Adrenal gland (tissue), 12 donors: ENCODE results near the gene MLST8. TPM values are rescaled to one million over a fixed set of nuclear protein-coding genes. Genes with fewer than 3 reads are reported as not detected.

Experiments used
- DNase-seq, 7 donors: peaks; one replicate each; pipeline ENCODE4 v3.0.0-alpha.2; 2019 to 2020
- H3K27ac ChIP-seq, 5 donors: fragments of 200-600 bp; sonication (generic) in 4 of 5; 1 replicate in 3 of 5; 2 replicates in 2 of 5; pipeline versions ENCODE4 v1.5.1 to v1.8.0; 2016 to 2020; ENCODE audit warnings: mild to moderate bottlenecking in 1 of 5
- H3K27me3 ChIP-seq: fragments of 200-600 bp; 2 replicates; pipeline ENCODE4 v1.8.0; 2021
- H3K36me3 ChIP-seq, 2 donors: fragments of 200-600 bp; replicated peaks in 1 of 2; 1 replicate in 1 of 2; 2 replicates in 1 of 2; pipeline versions ENCODE4 v1.5.1 to v1.8.0; 2018 to 2022
- H3K4me1 ChIP-seq, 2 donors: fragments of 200-600 bp; replicated peaks in 1 of 2; 1 replicate in 1 of 2; 2 replicates in 1 of 2; pipeline versions ENCODE4 v1.5.1 to v1.8.0; 2018 to 2021
- H3K4me3 ChIP-seq, 4 donors: fragments of 200-600 bp; sonication (generic) in 3 of 4; one replicate each; pipeline ENCODE4 v1.5.1; 2016 to 2018
- H3K9me3 ChIP-seq, 3 donors: fragments of 200-600 bp; sonication (generic) in 1 of 3; replicated peaks in 1 of 3; 1 replicate in 2 of 3; 2 replicates in 1 of 3; pipeline versions ENCODE4 v1.5.1 to v1.8.0; 2016 to 2021
- CTCF ChIP-seq, 6 experiments: fragments of 450-650 bp in 4 of 6; fragments of 200-600 bp in 2 of 6; sonication (generic) in 1 of 6; IDR thresholded peaks; 1 replicate in 5 of 6; 2 replicates in 1 of 6; pipeline versions ENCODE4 v1.5.1 to v1.8.0; 2016 to 2021; ENCODE audit warnings: antibody characterized with exemption in 6 of 6, mild to moderate bottlenecking in 2 of 6, moderate library complexity in 1 of 6
- POLR2A ChIP-seq, 2 donors: fragments of 450-650 bp; IDR thresholded peaks; one replicate each; pipeline ENCODE4 v1.6.1; 2017; ENCODE audit warnings: antibody characterized with exemption in 2 of 2, mild to moderate bottlenecking in 2 of 2, moderate library complexity in 1 of 2
- WGBS, 4 donors: extraction: QIAGEN DNeasy Blood & Tissue Kit in 2 of 4; methylation state at CpG; one replicate each; pipeline versions ENCODE4 v1.1.5 to v1.1.7; 2013 to 2017; 5-methylcytosine and 5-hydroxymethylcytosine counted together
- intact Hi-C, 2 donors: fragments of 100-400 bp; cut with DNase I; formaldehyde crosslinking; loops; one replicate each; pipeline versions ENCODE4 v1.14.1 to v1.15.0; 2022 to 2023
- polyA plus RNA-seq, 3 donors: library from polyadenylated mRNA; stranded (reverse); fragments of 200-250 nt in 2 of 3; fragments of 350-450 nt in 1 of 3; fragmentation: Illumina TruSeq in 1 of 3; extraction: RNeasy Lipid Tissue Mini Kit (QIAGEN cat#74804) in 1 of 3; gene quantifications; one replicate each; pipeline ENCODE4 v1.2.3, GENCODE V29; 2013 to 2014
- total RNA-seq, 9 donors: library from RNA; depleted of rRNA in 4 of 9; stranded (reverse); fragments of >200 nt in 4 of 9; fragments of 120-200 nt in 1 of 9; fragmentation: NEBNext Ultra II Directional in 1 of 9; extraction: Animal tissue kit (Norgen Biotek cat#: 25700) in 1 of 9; gene quantifications; one replicate each; pipeline versions ENCODE4 v1.1.0 to v1.2.4, GENCODE V29; 2013 to 2023
- donor health status: healthy with polysubstance abuse.
- donor health status: Bipolar disorder and iron deficiency.
- donor health status: DM: yes; HTN: yes; CAD: no.
- donor health status: DM: no; HTN: no; CAD: no.
- donor health status: DM: no; HTN: no; CAD: no.
- donor health status: DM: yes; HTN: yes; CAD: no.

The MLST8 gene
- total and polyA plus RNA-seq, 12 donors, result 21.9 to 116 (median 57.2) TPM

- no peaks in the 10 kb centered on the region for H3K9me3 ChIP-seq
- H3K27me3 ChIP-seq, result no peaks in the 10 kb centered on the region
- H3K27ac ChIP-seq, result no peak overlapping the region
- H3K4me3 ChIP-seq, result no peak overlapping the region
- intact Hi-C loops, result loop anchor here in 1 of 2 donors (10.0 kb wide), 1 partner anchor 89 kb away; the partner anchor contains the start of gene ECI1
- H3K36me3 ChIP-seq, result peaks cover 0 to 12% of the 10 kb centered on the region in 2 donors
- no peak for TF ChIP-seq CTCF (IDR thresholded peaks at IDR 0.05)
- no peak for TF ChIP-seq POLR2A (IDR thresholded peaks at IDR 0.05)
- whole genome bisulfite sequencing, 4 donors, result 90 to 97% (median 96%) methylated on average over 2 to 12 of the region's 12 CpGs
- DNase-seq, result no peak
- peaks cover 0 to 11% of the 10 kb centered on the region in 2 donors for H3K4me1 ChIP-seq
Measured at GRCh38 chr16:2165861-2166260, 39.4 kb upstream of the MLST8 start.

- no peak for DNase-seq
- peaks cover 0 to 18% of the 10 kb centered on the region in 2 donors for H3K36me3 ChIP-seq
- no peaks in the 10 kb centered on the region for H3K9me3 ChIP-seq
- H3K4me3 ChIP-seq, result no peak overlapping the region
- H3K27ac ChIP-seq, result no peak overlapping the region
- intact Hi-C loops, result loop anchor here in 1 of 2 donors (10.0 kb wide), 1 partner anchor 88 kb away; the partner anchor contains the start of gene ECI1
- TF ChIP-seq POLR2A (IDR thresholded peaks at IDR 0.05), result no peak
- peaks cover 0 to 11% of the 10 kb centered on the region in 2 donors for H3K4me1 ChIP-seq
- 88 to 95% (median 92%) methylated on average over 14 to 17 of the region's 17 CpGs for WGBS, 4 donors
- H3K27me3 ChIP-seq, result no peaks in the 10 kb centered on the region
Measured at GRCh38 chr16:2166263-2167067, 38.8 kb upstream of the MLST8 start.

GRCh38 chr16:2167068-2167638, 38.1 kb upstream of the MLST8 start:
- Histone ChIP-seq H3K4me1 (peaks cover 0 to 11% of the 10 kb centered on the region in 2 donors), H3K9me3 (no peaks in the 10 kb centered on the region), H3K27me3 (no peaks in the 10 kb centered on the region), H3K27ac (no peak overlapping the region), H3K36me3 (peaks cover 0 to 25% of the 10 kb centered on the region in 2 donors), H3K4me3 (no peak overlapping the region)
- intact Hi-C loops, result loop anchor here in 1 of 2 donors (10.0 kb wide), 1 partner anchor 88 kb away; the partner anchor contains the start of gene ECI1
- DNase-seq, result peak in 1 of 7 donors; percentile 22
- 78 to 89% (median 86%) methylated on average over 10 to 18 of the region's 18 CpGs for WGBS, 4 donors
- no peak for TF ChIP-seq POLR2A (IDR thresholded peaks at IDR 0.05)
- no peak for TF ChIP-seq CTCF (IDR thresholded peaks at IDR 0.05)

GRCh38 chr16:2170080-2170479, 35.2 kb upstream of the MLST8 start:
- Histone ChIP-seq H3K9me3 (no peaks in the 10 kb centered on the region), H3K27me3 (no peaks in the 10 kb centered on the region), H3K27ac (peak overlapping the region in 2 of 5 donors; percentile 60 to 72), H3K4me3 (peak overlapping the region in 1 of 4 donors; percentile 32), H3K36me3 (peaks cover 0 to 51% of the 10 kb centered on the region in 2 donors), H3K4me1 (peaks cover 0 to 6% of the 10 kb centered on the region in 2 donors)
- peak in 2 of 7 donors; percentile 27 to 50 for DNase-seq
- TF ChIP-seq CTCF (IDR thresholded peaks at IDR 0.05) (no peak), POLR2A (IDR thresholded peaks at IDR 0.05) (no peak)
- intact Hi-C loops, result no loop called here
- whole genome bisulfite sequencing, 4 donors, result 70 to 89% (median 81%) methylated on average over 2 to 18 of the region's 18 CpGs
